NCI-H1694 (cell line): Measurements from ENCODE around the gene PSMB8.

Source experiments
- DNase-seq: peaks from one replicate; lab custom pipeline; 2025; lab: John Stamatoyannopoulos, UW

The PSMB8 gene

GRCh38 chr6:32796848-32797776 is 46.7 kb downstream of the PSMB8 start:
- DNase-seq = peak; percentile 31

- no peak for DNase-seq
Observed at GRCh38 chr6:32794510-32794909, 49.3 kb downstream of the PSMB8 start.

- no peak for DNase-seq
Observed at GRCh38 chr6:32792901-32793435, 50.9 kb downstream of the PSMB8 start.
